NCI-H2227 (cell line): ENCODE data around the gene NOTCH2NLA.
"Not testable (repeated sequence)": the region's sequence is repeated elsewhere in the genome, so short reads cannot be mapped to it uniquely, and the experiment has no call there.

ENCODE experiments used
- DNase-seq: peaks from one replicate; lab custom pipeline; 2025; ENCODE audit not compliant: unreplicated experiment; lab: John Stamatoyannopoulos, UW

NOTCH2NLA gene

DNA sequence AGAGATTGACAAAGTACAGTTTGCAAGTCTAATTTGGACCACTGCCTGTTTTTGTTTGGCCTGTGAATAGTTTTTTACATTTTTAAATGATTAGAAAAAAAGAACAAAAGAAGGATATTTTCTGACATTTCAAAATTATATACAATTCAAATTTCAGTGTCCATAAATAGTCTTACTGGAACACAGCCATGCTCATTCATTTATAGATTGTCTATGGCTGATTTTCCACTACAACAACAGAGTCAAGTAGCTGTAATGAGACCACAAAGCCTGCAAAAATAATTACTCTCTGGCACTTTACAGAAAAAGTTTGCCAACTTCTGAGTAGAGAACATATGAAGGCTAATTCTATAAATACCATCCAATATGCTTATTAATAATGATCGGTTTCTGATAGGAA is 61.1 kb downstream of the NOTCH2NLA start:
- not testable (repeated sequence) for DNase-seq

DNA sequence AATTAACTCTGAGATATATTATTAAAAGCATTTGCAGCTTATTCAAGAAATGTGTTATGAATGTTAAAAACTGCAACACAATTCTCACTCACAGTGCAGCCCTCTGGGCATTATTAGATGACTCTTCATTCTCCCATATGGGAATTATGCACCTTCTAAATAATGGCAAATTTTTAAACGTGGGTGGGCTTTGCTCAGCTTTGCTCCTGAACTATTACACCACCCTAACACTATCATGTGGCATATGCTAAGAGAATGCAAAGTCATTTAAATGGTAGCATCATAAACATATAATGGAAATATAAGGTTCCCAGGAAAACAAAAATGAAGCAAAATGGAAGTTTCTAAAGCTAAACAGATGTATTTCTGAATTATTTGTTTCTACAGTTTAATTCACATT is 61.5 kb downstream of the NOTCH2NLA start:
- DNase-seq: not testable (repeated sequence)

DNA sequence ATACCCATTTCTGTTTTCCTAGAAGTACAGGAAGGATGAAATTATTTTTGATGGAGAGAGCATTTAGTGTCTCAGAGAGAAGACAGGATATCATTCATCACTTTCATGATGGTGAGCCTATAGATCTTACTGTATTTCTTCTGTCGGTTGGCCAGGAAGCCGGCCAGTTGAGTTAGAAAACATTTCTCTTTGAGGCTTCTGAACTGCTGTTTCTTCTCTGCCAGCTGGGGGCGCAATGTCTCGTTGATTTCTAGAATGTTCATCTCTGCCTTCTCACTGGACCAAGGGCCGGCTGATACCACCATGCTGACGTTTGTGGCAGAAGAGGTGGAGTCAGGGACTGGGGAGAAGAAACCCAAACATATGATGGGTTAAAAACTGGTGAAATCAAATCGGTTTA is 84.4 kb downstream of the NOTCH2NLA start, which contains the start of gene NBPF10:
TSS of gene NBPF10 (minus strand) at position 340 of the 400 bp plus-strand sequence. CDS start at position 305, 35 bp downstream.
- DNase-seq: not testable (repeated sequence)
